HFFc6 (cell line): ENCODE data around the gene CAB39L. TPM values are rescaled to one million over a fixed set of nuclear protein-coding genes. Genes with fewer than 3 reads are reported as not detected.

Experiments
- DNase-seq: peaks from one replicate; pipeline ENCODE4 v3.0.0-alpha.2; 2018
- H3K27ac Mint-ChIP-seq: 2 replicates; pipeline ENCODE4 v1.8.0; 2020; ENCODE audit warnings: mild to moderate bottlenecking, mixed read lengths
- H3K27me3 Mint-ChIP-seq: 2 replicates; pipeline ENCODE4 v1.8.0; 2021; ENCODE audit warnings: mild to moderate bottlenecking, moderate library complexity, mixed read lengths; ENCODE audit not compliant: insufficient read depth
- H3K36me3 Mint-ChIP-seq: 2 replicates; pipeline ENCODE4 v1.8.0; 2021; ENCODE audit warnings: low read depth, mixed read lengths
- H3K4me1 Mint-ChIP-seq: 2 replicates; pipeline ENCODE4 v1.8.0; 2020; ENCODE audit warnings: low read depth, mixed read lengths
- H3K4me3 Mint-ChIP-seq: 2 replicates; pipeline ENCODE4 v1.8.0; 2020; ENCODE audit warnings: mild to moderate bottlenecking, moderate library complexity, mixed read lengths
- H3K9me3 Mint-ChIP-seq: 2 replicates; pipeline ENCODE4 v1.8.0; 2020; ENCODE audit warnings: mild to moderate bottlenecking, mixed read lengths
- total RNA-seq, 6 experiments: library from RNA; stranded (reverse); fragmentation: NEBNext Ultra II Directional; extraction: Animal tissue kit (Norgen Biotek cat#: 25700); gene quantifications; 2 replicates in 1 of 6; 3 replicates in 5 of 6; pipeline ENCODE4 v1.2.3, GENCODE V29; 2021
- TF ChIP-seq, protein P1 (sequence below): fragments of 200-600 bp; sonication (generic); IDR thresholded peaks from 2 replicates; pipeline ENCODE4 v1.5.0; 2021; ENCODE audit warnings: antibody characterized with exemption, mild to moderate bottlenecking

CAB39L gene
- total RNA-seq, 6 experiments from 2014 or later, result 3.7 to 6.9 (median 5.9) TPM

DNA sequence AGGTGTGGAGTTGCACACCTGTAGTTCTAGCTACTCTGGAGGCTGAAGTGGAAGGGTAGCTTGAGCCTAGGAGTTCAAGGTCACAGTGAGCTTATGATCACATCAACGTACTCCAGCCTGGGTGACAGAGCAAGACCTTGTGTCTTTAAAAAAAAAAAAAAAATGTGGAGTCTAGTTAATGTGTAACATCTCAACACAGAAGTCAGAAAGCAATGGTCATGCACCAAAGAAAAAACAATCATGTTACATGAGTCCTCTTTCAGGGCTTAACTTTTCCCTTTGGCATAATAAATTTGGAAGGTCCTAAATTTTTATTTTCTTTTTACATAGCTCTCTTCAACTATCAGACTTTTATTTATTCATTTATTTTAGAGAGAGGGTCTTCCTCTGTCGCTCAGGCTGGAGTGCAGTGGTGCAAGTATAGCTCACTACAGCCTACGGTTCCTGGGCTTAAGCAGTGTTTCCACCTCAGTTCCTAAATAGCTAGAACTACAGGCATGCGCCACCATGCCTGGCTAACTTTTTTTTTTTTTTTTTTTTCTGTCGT is 22.5 kb upstream of the CAB39L start:
- peaks cover 31% of the 10 kb centered on the region for H3K36me3 Mint-ChIP-seq
- TF ChIP-seq, protein P1, sequence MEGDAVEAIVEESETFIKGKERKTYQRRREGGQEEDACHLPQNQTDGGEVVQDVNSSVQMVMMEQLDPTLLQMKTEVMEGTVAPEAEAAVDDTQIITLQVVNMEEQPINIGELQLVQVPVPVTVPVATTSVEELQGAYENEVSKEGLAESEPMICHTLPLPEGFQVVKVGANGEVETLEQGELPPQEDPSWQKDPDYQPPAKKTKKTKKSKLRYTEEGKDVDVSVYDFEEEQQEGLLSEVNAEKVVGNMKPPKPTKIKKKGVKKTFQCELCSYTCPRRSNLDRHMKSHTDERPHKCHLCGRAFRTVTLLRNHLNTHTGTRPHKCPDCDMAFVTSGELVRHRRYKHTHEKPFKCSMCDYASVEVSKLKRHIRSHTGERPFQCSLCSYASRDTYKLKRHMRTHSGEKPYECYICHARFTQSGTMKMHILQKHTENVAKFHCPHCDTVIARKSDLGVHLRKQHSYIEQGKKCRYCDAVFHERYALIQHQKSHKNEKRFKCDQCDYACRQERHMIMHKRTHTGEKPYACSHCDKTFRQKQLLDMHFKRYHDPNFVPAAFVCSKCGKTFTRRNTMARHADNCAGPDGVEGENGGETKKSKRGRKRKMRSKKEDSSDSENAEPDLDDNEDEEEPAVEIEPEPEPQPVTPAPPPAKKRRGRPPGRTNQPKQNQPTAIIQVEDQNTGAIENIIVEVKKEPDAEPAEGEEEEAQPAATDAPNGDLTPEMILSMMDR, result no peak

DNA sequence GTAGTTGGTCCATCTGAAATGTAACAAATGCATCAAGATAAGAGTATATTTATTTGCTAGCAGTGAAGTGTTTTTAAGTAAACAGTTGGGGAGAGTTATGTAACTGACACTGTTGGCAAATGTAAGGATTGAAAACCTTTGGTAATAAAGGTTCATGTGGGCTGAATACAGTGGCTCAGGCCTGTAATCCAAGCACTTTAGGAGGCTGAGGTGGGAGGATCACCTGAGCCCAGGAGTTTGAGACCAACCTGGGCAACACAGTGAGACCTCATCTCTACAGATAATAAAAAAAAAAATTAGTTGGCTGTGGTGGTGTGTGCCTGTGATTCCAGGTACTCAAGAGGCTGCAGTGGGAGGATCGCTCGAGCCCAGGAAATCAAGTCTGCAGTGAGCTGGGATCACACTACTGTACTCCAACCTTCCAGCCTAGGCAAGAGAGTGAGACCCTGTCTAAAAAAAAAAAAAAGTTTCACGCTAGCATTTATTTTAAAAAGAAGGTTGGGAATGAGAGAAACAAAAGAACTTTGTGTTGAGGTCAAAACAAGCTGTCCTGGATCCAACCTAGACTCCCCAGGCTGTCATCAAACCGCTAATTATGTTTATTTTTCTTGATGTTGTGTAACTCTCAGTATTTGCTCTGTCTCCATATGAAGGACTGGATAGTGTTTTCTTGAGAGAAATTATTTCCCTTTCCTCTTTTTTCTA is 20.9 kb upstream of the CAB39L start:
- H3K27me3 Mint-ChIP-seq, result no peaks in the 10 kb centered on the region
- no peak overlapping the region for H3K27ac Mint-ChIP-seq
- no peaks in the 10 kb centered on the region for H3K4me1 Mint-ChIP-seq
- TF ChIP-seq, protein P1, result no peak
- H3K4me3 Mint-ChIP-seq, result no peak overlapping the region
- DNase-seq, result no peak
- peaks cover 16% of the 10 kb centered on the region for H3K9me3 Mint-ChIP-seq
- H3K36me3 Mint-ChIP-seq, result peaks cover 40% of the 10 kb centered on the region

More for the DNA sequence above, 22.5 kb upstream of the CAB39L start:
- no peak for DNase-seq
- no peak overlapping the region for H3K4me3 Mint-ChIP-seq
- peaks cover 16% of the 10 kb centered on the region for H3K9me3 Mint-ChIP-seq
- H3K27ac Mint-ChIP-seq, result no peak overlapping the region
- no peaks in the 10 kb centered on the region for H3K4me1 Mint-ChIP-seq
- H3K27me3 Mint-ChIP-seq, result no peaks in the 10 kb centered on the region

- TF ChIP-seq, protein P1, result no peak
- Mint-ChIP-seq H3K27ac (no peak overlapping the region), H3K36me3 (peaks cover 40% of the 10 kb centered on the region), H3K9me3 (peaks cover 16% of the 10 kb centered on the region), H3K4me1 (no peaks in the 10 kb centered on the region), H3K27me3 (no peaks in the 10 kb centered on the region), H3K4me3 (no peak overlapping the region)
- DNase-seq, result no peak
These were observed 20.2 kb upstream of the CAB39L start for GRCh38 chr13:49464085-49464484.

DNA sequence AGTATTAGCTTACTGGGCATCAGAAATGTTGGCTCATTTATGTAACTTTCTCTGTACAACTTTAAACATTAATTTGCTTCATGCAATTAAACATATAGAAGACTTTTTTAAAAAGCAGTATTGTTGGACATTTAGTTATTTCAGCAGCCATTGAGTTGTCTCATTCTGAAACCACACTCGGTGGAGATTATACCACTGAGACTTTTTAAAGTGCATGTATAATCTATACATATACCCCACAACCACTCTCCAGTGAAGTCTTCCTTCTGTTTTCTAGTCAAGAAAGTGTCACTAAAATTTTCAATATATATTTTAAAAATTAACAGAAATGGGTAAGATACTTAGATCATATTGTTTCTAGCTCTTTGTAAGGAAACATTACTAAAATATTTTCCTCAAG is 15.7 kb upstream of the CAB39L start:
- DNase-seq, result no peak
- Mint-ChIP-seq H3K27me3 (no peaks in the 10 kb centered on the region), H3K4me1 (peaks cover 32% of the 10 kb centered on the region), H3K27ac (no peak overlapping the region), H3K36me3 (peaks cover 46% of the 10 kb centered on the region), H3K4me3 (no peak overlapping the region), H3K9me3 (peaks cover 16% of the 10 kb centered on the region)
- TF ChIP-seq, protein P1, result no peak

DNA sequence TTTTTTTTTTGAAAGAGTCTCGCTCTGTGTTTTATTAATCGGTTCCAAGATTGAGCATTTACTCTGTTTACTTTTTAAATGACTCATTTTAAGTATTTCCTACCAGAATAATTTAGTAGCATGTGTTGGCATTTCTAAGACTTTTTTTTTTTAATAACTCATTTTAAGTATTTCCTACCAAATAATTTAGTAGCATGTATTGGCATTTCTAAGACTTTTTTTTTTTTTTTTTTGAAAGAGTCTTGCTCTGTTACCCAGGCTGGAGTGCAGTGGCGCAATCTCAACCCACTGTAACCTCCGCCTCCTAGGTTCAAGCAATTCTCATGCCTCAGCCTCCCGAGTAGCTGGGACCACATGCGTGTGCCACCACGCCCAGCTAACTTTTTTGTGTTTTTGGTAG is 13.4 kb upstream of the CAB39L start:
- no peak for DNase-seq
- H3K36me3 Mint-ChIP-seq, result peaks cover 23% of the 10 kb centered on the region
- peaks cover 51% of the 10 kb centered on the region for H3K4me1 Mint-ChIP-seq
- no peak overlapping the region for H3K4me3 Mint-ChIP-seq
- no peak overlapping the region; the same call in 1 of the 2 replicates for H3K27ac Mint-ChIP-seq
- TF ChIP-seq, protein P1, result no peak
- peaks cover 3% of the 10 kb centered on the region; the same call in 1 of the 2 replicates for H3K9me3 Mint-ChIP-seq
- H3K27me3 Mint-ChIP-seq, result no peaks in the 10 kb centered on the region
